GM19025 (cell line): Measurements from ENCODE around the gene NUP54.
A peak's percentile ranks its signal among the peaks of the same experiment; 100 is the strongest.

Source experiments
- ATAC-seq: cut with Tn5 transposase; IDR thresholded peaks from one replicate; pipeline ENCODE4 v1.9.1; 2021; ENCODE audit warnings: mild to moderate bottlenecking, low read depth, moderate library complexity; ENCODE audit not compliant: unreplicated experiment

Gene NUP54

DNA sequence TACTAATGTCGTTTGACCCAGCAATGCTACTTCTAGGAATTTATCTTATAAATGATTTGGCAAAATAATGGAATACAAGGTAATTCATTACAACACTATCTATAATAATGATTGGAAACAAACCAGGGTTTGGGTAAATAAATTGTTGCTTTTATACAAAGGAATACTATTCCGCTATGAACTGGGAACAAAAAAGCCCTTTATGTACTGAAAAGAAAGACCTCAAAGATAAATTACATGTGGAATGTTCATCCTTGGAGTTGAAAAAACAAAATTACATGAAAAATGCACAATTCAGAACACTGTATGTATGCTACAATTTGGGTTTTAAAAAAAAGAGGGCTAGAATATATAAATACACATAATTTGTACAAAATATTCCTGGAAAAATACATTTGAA, 5.2 kb upstream of the NUP54 start:
- no peak for ATAC-seq

DNA sequence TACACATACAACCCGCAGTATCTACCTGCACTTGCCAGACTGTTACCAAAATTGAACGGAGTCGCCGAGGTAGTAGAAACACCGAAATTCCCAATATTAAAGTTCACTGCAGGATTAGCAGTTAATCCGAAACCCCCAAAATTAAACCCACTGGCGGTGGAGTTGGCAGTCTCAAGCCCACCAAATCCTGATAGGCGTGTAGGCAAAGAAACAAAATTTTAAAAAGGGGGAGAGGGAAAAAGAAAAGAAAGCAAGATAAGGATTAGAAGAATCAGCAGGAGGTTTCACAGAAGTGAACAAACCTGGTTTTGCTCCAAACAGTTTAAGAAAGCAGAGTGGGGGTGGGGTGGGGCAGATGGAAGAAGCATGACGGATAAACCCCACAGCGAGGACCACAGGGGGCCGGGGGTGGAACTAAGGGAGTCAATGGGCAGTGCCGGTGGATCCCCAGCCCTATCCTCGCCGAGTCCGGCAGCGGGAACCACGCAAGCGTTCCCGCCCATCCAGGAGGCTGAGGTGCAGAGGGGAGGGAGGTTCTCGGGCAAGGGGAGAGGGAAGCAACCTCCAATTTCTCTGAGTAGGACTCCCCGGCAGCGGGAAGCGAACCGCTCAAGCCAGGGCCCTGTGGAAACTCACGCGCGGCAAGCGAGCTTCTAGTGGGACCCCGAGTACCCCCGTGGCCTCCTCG, 599 bp downstream of the NUP54 start:
- peak; percentile 12 for ATAC-seq

GRCh38 chr4:76144546-76144945, 3.7 kb downstream of the NUP54 start:
- no peak for ATAC-seq

GRCh38 chr4:76141241-76141640, 7.0 kb downstream of the NUP54 start:
- no peak for ATAC-seq

- no peak for ATAC-seq
Measured at GRCh38 chr4:76127754-76128153, 20.4 kb downstream of the NUP54 start.

DNA sequence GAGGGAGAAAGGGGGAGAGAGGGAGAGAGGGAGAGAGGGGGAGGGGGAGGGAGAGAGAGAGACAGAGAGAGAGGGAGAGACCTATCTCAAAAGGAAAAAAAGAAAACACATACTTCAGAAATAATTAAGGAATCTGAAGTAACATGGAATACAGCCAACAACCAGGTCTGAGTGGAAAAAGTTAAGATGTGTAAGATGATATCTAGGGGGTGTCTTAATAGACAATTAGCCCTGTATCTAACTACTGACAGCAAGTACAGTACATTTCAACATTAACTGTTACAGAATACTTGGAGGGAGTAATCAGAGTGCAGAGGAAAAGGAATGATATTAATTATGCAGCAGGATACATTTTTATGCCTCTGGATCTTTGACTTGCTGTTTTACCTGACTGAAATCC, 22.4 kb downstream of the NUP54 start:
- no peak for ATAC-seq

- no peak for ATAC-seq
Measured at GRCh38 chr4:76120199-76120598, 28.0 kb downstream of the NUP54 start.

DNA sequence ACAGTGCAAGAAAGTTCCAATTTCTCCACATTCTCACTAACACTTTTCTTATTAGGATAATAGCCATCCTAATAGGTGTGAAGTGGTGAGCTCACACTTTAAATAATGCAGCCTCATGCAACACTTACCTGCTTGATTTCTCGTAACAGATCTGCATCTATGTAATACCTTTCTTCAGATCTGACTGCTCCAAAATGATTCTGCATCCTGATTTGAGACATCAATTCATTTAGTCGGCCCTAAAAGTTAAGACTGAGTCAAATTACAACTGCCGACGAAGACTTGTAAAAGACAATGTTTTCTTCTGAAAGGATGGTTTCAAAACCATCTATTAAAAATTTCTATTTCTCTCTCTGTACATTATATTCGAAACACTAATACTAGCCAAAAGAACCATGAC, 30.7 kb downstream of the NUP54 start:
- no peak for ATAC-seq

DNA sequence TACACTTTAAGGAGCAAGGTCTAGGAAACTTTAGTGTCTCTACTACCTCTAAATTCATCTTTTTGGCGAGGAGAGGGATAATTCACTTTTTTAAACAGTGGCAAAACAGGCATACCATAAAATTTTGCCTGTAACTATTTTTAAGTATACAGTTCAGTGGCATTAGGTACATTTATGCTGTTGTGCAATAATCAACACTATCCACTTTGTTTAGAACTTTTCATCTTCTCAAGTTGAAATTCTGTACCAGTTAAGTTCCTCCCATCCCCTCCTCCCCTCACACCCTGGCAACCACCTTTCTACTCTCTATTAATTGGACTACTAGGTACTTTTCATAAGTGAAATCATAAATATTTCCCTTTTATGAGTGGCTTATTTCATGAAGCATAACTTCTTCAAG, 31.4 kb downstream of the NUP54 start:
- ATAC-seq, result no peak

- ATAC-seq, result no peak
Measured at GRCh38 chr4:76108467-76109181, 39.6 kb downstream of the NUP54 start.

- ATAC-seq, result no peak
Measured at GRCh38 chr4:76106442-76106841, 41.8 kb downstream of the NUP54 start.

GRCh38 chr4:76105652-76106051, 42.5 kb downstream of the NUP54 start:
- no peak for ATAC-seq

DNA sequence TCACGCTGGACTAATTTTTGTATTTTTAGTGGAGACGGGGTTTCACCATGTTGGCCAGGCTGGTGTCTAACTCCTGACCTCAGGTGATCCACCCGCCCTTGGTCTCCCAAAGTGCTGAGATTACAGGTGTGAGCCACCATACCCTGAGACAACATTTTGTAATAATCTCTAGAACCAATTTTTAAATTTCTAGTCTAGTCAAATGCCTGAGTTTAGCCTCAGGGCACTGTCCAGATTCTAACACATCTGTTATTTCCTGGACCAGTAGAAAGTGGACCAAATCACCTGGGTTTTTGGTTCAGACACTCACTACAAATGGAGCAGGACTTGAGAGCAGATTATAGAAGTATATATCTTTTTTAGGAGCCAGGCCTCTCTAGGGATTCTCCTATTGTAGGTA, 52.1 kb downstream of the NUP54 start:
- ATAC-seq, result no peak

DNA sequence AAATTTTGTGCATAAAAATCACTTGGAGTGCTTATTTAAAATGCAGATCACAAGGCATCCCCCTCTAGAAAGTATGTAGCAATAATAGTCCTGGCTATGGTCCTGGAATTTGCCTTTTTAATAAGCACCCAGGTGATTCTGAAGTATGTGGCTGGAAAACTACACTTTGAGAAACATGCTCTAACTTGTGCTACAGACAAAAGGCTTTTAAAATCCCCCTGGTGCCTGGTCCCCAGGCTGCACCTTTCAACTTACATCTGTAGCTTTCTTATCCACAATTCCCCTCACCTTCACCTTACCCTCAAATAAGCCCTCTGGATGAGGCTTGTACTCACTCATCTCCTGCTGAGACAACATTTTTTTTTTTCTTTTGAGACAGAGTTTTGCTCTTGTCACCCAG, 52.6 kb downstream of the NUP54 start:
- no peak for ATAC-seq

- no peak for ATAC-seq
Measured at GRCh38 chr4:76091052-76091451, 57.1 kb downstream of the NUP54 start.

- ATAC-seq, result peak; percentile 46
Measured at GRCh38 chr4:76090241-76090691, 57.9 kb downstream of the NUP54 start.

DNA sequence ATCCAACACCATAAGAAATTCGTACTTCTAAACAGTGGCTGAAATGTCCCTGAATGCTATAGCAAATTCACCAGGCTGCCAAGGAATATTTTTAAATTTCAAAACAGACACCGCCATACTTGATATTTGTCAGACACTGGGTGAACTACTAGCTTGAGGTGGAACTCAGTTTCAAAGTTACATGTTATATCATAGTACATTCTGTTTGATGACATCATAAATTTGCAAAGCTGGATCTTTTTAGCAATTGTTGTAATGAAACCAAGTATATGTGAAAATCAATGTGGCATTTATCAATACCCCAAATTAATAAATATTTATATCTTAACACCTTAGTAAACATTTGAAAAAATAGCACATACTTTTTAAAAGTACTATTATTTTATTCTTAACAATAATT, 59.5 kb downstream of the NUP54 start:
- ATAC-seq, result no peak

GRCh38 chr4:76087007-76087769, 61.0 kb downstream of the NUP54 start:
- ATAC-seq, result no peak

DNA sequence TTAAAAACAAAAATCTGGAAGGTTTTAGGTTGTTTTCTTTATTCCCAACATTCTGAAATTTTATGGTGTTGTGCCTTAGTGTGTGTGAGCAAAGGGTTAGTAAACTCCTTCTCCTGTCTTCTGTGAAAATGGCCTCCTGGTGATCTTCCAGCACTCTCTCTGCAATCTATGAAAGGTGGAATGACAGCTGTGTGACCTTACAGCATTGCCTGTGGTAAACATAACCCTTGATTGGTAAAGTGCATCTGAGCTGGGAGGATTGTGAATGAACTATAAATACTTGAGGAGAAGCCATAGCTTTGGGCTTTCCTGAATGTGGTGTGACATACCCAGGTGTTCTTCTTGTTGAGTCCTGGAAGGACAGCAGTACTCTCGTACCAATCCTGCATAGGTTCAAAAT, 63.7 kb downstream of the NUP54 start:
- ATAC-seq, result no peak

DNA sequence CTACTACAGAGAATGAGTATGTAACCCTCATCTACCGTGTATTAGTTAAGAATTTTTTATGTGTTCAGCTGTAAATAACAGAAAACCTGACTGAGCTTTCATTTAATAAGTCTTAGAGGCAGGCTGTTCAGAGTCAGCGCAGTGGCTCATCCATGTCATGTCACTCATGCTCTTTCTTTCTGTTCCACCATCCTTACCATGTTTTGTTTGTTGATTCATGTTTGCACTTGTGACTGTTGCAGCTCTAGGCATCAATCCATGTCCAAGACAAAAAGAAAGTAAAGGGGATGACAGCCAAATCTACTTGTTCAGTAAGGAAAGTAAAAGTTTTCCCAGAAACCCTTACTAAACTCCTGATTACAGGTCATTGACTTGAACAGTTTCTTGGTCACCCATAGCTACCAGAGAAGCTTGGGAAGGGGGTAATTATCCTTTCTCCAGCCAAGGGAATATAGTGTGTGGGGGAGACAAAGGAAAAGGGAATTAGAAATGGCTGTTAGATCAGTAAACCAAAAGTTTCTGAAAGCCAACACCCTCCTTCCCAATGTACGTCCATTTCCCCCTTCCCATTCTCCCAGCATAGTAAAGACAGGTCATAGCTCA, 64.7 kb downstream of the NUP54 start:
- no peak for ATAC-seq

GRCh38 chr4:76078033-76078613, 70.1 kb downstream of the NUP54 start:
- no peak for ATAC-seq
